Spleen (tissue), 7 donors: ENCODE data around the gene IRS2.

ENCODE experiments used
- CTCF ChIP-seq, 11 experiments: fragments of 200-600 bp in 7 of 11; fragments of 450-650 bp in 4 of 11; sonication (generic) in 4 of 11; IDR thresholded peaks in 8 of 11; conservative IDR thresholded peaks in 3 of 11; 1 replicate in 7 of 11; 2 replicates in 4 of 11; pipeline versions ENCODE4 v1.4.0 to v1.8.0; 2016 to 2021; ENCODE audit warnings: antibody characterized with exemption in 11 of 11, inconsistent platforms in 4 of 11, mild to moderate bottlenecking in 1 of 11
- POLR2A ChIP-seq, 3 donors: fragments of 450-650 bp; IDR thresholded peaks; one replicate each; pipeline ENCODE4 v1.5.1; 2017; ENCODE audit warnings: antibody characterized with exemption in 3 of 3, mild to moderate bottlenecking in 1 of 3
- donor health status: DM: no; HTN: no; CAD: no; lungs with moderate emphysema.
- donor health status: DM: no; HTN: no; CAD: no.
- donor health status: DM: no; HTN: no; CAD: no.

GRCh38 chr13:109745060-109745459 is 41.3 kb downstream of the IRS2 start:
- no peak for TF ChIP-seq CTCF (IDR thresholded peaks at IDR 0.05 in 8 of 11, conservative IDR thresholded peaks at IDR 0.05 in 3 of 11)
- TF ChIP-seq POLR2A (IDR thresholded peaks at IDR 0.05), result no peak
